Fibroblast of the aortic adventitia (primary cell): ENCODE results near the gene CHD6. TPM values are rescaled to one million over a fixed set of nuclear protein-coding genes. Genes with fewer than 3 reads are reported as not detected.

ENCODE experiments used
- DNase-seq: peaks from one replicate; pipeline ENCODE4 v3.0.0-alpha.2; 2010; ENCODE audit warnings: low read depth
- H3K4me3 ChIP-seq: 2 replicates; pipeline ENCODE4 v1.5.1; 2011; ENCODE audit warnings: low read depth, mild to moderate bottlenecking, control low read depth, low read length, moderate library complexity
- total RNA-seq: library from RNA; depleted of rRNA; stranded (reverse); fragments of >200 nt; gene quantifications from 2 replicates; pipeline ENCODE4 v1.2.3, GENCODE V29; 2012; ENCODE audit warnings: low replicate concordance
- TF ChIP-seq, protein P1 (sequence below): IDR thresholded peaks from 2 replicates; pipeline ENCODE4 v1.5.1; 2011; ENCODE audit warnings: mild to moderate bottlenecking, low read length, control low read depth, inconsistent platforms; ENCODE audit not compliant: insufficient read depth

CHD6 gene
- total RNA-seq, 1 donor = 29.7 TPM

DNA sequence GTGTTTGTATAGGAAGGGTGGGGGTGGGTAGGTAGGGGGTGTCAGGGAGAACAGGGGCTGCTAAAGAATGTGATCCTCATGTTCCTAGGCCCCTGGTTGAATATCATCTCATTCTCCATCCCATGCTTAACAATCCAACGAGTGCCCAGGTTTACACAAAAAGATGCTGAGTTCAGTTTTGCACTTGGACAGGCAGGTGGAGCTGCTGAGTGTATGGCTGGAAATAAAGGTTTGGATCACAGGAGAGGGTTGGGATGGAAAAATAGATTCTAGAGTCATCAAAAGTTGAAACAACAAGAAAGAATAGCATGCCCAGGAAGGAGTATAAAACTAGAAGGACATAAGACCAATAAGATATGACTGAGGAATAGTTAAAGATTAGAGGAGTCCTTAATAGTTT, 14.2 kb downstream of the CHD6 start:
- TF ChIP-seq, protein P1, sequence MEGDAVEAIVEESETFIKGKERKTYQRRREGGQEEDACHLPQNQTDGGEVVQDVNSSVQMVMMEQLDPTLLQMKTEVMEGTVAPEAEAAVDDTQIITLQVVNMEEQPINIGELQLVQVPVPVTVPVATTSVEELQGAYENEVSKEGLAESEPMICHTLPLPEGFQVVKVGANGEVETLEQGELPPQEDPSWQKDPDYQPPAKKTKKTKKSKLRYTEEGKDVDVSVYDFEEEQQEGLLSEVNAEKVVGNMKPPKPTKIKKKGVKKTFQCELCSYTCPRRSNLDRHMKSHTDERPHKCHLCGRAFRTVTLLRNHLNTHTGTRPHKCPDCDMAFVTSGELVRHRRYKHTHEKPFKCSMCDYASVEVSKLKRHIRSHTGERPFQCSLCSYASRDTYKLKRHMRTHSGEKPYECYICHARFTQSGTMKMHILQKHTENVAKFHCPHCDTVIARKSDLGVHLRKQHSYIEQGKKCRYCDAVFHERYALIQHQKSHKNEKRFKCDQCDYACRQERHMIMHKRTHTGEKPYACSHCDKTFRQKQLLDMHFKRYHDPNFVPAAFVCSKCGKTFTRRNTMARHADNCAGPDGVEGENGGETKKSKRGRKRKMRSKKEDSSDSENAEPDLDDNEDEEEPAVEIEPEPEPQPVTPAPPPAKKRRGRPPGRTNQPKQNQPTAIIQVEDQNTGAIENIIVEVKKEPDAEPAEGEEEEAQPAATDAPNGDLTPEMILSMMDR = peak; percentile 23
- DNase-seq = no peak
- no peak overlapping the region for H3K4me3 ChIP-seq

DNA sequence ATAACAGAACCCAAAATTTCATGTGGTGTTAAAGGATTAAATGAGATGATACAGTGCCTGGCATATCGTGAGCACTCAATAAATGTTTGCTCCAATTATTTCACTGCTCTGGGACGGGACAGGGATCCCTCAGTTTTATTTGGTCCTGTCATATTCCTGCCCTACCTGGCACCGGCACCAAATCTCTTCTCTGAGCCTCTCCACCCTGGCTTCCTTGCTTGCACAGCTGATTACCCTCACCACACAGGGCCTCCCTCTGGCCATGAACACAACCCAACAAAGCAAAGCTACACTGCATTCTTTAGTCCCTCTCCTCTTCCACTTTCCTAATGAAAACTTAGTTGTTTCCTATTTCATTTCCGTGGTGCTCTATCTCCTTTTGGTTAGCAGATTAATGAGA, 16.4 kb downstream of the CHD6 start:
- TF ChIP-seq, protein P1 = no peak
- DNase-seq = no peak
- no peak overlapping the region for H3K4me3 ChIP-seq

DNA sequence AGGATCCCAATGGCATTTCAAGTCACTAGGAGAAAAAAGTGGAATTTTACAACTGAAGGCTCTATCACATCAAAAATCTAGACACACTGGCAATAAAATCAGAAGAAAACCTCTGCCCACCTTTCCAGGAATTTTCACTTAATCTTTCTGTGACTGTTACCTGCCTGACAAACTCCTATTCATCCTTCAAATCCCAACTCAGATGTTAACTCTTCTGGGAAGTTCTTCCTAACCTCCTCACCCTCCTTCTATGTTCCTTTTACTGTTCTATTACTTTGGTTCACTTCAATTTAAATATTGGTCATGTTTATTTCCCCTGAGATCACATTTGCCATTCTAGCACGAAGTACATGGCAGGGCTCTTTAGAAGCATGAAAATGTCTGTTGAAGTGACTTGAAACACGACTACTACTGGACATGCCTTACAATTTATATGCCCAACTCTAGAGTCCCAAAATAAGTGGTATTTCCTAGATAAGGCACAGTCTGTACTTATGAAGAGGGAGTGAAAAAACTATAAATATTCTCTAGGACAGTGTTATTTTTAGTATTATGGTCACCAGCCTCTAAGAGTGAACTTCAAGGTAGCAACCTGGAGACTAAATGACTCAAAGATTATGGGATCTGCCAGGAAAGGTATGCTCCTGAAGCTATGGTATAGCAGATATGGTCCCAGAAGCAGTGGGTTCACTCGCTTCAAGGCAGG, 17.1 kb downstream of the CHD6 start:
- no peak overlapping the region for H3K4me3 ChIP-seq
- DNase-seq = no peak
- TF ChIP-seq, protein P1 = no peak

DNA sequence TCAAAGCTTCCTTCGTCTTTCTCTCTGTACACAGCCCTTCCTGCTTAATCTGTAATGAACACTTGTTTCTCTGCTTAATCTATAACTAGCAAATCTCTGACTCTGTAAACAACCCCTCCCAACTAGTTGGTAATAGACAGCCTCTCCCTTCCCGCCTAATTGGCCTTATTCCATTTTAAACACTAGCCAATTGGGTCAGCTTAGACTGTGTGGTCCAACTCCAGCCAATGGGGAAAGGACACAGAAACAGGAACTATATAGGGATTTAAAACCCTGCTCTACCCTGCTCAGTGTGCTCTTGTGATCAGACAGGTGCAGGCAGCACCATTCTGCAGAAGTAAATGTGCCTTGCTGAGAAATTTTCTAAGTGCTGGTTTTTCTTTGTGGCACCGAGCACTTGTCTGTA, 18.5 kb downstream of the CHD6 start:
- DNase-seq = no peak
- H3K4me3 ChIP-seq = no peak overlapping the region
- TF ChIP-seq, protein P1 = no peak

DNA sequence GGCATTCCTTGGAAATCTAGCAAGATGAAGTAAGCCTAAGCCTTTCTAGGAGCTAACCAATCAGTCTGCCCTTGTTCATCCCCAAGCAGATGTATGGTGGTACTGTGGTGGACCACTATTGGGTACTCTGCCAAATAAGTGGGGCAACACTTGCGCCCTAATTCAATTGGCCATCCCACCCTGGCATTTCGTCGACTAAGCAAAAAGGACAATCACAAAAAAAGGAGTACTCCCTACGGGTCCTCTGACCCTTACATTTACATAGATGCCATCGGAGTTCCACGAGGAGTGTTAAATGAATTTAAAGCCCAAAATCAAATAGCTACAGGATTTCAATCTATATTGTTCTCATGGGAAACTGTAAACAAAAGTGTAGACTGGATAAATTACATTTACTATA, 19.5 kb downstream of the CHD6 start:
- TF ChIP-seq, protein P1 = no peak
- no peak overlapping the region for H3K4me3 ChIP-seq

DNA sequence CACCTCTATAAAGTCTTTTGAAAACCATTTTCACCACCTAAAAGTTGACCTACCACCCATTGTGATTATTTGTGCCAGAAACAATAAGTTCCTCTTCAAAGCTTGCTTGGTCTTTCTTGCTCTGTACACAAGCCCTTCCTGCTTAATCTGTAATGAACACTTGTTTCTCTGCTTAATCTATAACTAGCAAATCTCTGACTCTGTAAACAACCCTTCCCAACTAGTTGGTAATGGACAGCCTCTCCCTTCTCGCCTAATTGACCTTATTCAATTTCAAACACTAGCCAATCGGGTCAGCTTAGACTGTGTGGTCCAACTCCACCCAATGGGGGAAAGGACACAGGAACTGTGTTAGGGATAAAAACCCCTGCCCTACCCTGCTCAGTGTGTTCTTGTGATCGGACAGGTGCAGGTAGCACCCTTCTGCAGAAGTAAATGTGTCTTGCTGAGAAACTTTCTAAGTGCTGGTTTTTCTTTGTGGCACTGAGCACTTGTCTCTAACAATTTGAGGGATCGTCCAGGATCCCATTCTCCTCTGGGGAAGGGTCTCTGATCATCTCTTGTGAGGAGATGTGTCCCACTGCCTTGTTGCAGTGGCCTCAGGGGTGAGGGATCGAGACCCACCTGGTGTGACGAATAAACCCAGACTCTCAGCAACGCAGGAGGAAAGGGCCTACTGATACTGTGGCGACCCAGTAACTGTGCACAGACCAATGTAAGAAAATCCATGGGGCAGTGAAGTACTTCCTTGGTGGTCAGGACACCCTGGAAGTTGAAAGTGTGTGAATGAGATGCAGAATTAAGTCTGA, 23.5 kb downstream of the CHD6 start:
- TF ChIP-seq, protein P1 = no peak
- no peak overlapping the region for H3K4me3 ChIP-seq
- no peak for DNase-seq

More for the DNA sequence above, 19.5 kb downstream of the CHD6 start:
- no peak for DNase-seq
